IMR-90 (cell line): ENCODE results near the gene ACP4. TPM values are rescaled to one million over a fixed set of nuclear protein-coding genes. Genes with fewer than 3 reads are reported as not detected.
"Not testable (repeated sequence)": the region's sequence is repeated elsewhere in the genome, so short reads cannot be mapped to it uniquely, and the experiment has no call there.

Experiments used
- ATAC-seq: fragments of 200-7000 bp; cut with Tn5 transposase; 2 replicates; pipeline ENCODE4 v1.9.1; 2020; ENCODE audit warnings: low read depth, mild to moderate bottlenecking, moderate library complexity
- BruUV-seq: library from RNA; stranded (reverse); fragments of 400-500 nt; replicated peaks from 2 replicates; lab custom pipeline; 2021; lab: Mats Ljungman, UMichigan
- CTCF ChIA-PET: fragments of 300-600 bp; formaldehyde crosslinking; extraction: SDS; loops from one replicate; lab custom pipeline; 2021; ENCODE audit warnings: antibody characterized with exemption; lab: Yijun Ruan, JAX
- POLR2A ChIA-PET: fragments of 300-600 bp; sonication (Branson Sonifier 250); formaldehyde crosslinking; loops from one replicate; lab custom pipeline; 2022; ENCODE audit warnings: antibody characterized with exemption; ENCODE audit not compliant: unreplicated experiment; lab: Charles Lee
- DNase-seq: peaks from one replicate; pipeline ENCODE4 v3.0.0; 2013
- H2AFZ ChIP-seq: replicated peaks from 2 replicates; pipeline ENCODE3; 2013; ENCODE audit warnings: low read length, mild to moderate bottlenecking; ENCODE audit not compliant: poor library complexity
- H2AK5ac ChIP-seq: 2 replicates; pipeline ENCODE4 v1.6.1; 2013; ENCODE audit warnings: low read depth, low read length, inconsistent platforms
- H2AK9ac ChIP-seq: replicated peaks from 2 replicates; pipeline ENCODE3; 2013; ENCODE audit warnings: mild to moderate bottlenecking, low read depth, low read length, moderate library complexity; ENCODE audit not compliant: poor library complexity
- H2BK120ac ChIP-seq: 2 replicates; pipeline ENCODE4 v1.6.1; 2013; ENCODE audit warnings: low read depth, low read length, inconsistent platforms
- H2BK15ac ChIP-seq: 3 replicates; pipeline ENCODE4 v1.6.1; 2013; ENCODE audit warnings: low read depth, low read length, inconsistent platforms
- H2BK20ac ChIP-seq: 2 replicates; pipeline ENCODE4 v1.6.1; 2013; ENCODE audit warnings: low read depth, mild to moderate bottlenecking, inconsistent platforms, low read length, moderate library complexity
- H2BK5ac ChIP-seq: 2 replicates; pipeline ENCODE4 v1.6.1; 2013; ENCODE audit warnings: mild to moderate bottlenecking, low read depth, low read length, inconsistent platforms; ENCODE audit not compliant: poor library complexity, severe bottlenecking
- H3K14ac ChIP-seq: replicated peaks from 2 replicates; pipeline ENCODE4 v1.6.1; 2013; ENCODE audit warnings: low read depth, low read length, inconsistent platforms
- H3K18ac ChIP-seq: 2 replicates; pipeline ENCODE4 v1.6.1; 2013; ENCODE audit warnings: low read depth, low read length, control low read depth
- H3K23ac ChIP-seq: 2 replicates; pipeline ENCODE4 v1.6.1; 2013; ENCODE audit warnings: low read depth, low read length, inconsistent platforms
- H3K27ac ChIP-seq: 2 replicates; pipeline ENCODE4 v1.5.1; 2013; ENCODE audit warnings: mild to moderate bottlenecking, control low read depth, low read length; ENCODE audit not compliant: insufficient read depth
- H3K27me3 ChIP-seq: 2 replicates; pipeline ENCODE4 v1.6.1; 2013; ENCODE audit warnings: low read length; ENCODE audit not compliant: control insufficient read depth, insufficient read depth
- H3K36me3 ChIP-seq: 2 replicates; pipeline ENCODE4 v1.6.1; 2013; ENCODE audit warnings: low read length, mixed read lengths; ENCODE audit not compliant: control insufficient read depth, insufficient read depth
- H3K4ac ChIP-seq: 2 replicates; pipeline ENCODE4 v1.6.1; 2013; ENCODE audit warnings: low read depth, low read length, inconsistent platforms
- H3K4me1 ChIP-seq: 2 replicates; pipeline ENCODE4 v1.6.1; 2013; ENCODE audit warnings: low read length, mixed read lengths; ENCODE audit not compliant: control insufficient read depth, insufficient read depth
- H3K4me2 ChIP-seq: 2 replicates; pipeline ENCODE4 v1.6.1; 2013; ENCODE audit warnings: low read depth, mild to moderate bottlenecking, control low read depth, low read length, moderate library complexity
- H3K4me3 ChIP-seq: 2 replicates; pipeline ENCODE4 v1.5.1; 2013; ENCODE audit warnings: low read depth, mild to moderate bottlenecking, control low read depth, low read length, moderate library complexity; ENCODE audit not compliant: insufficient read depth
- H3K56ac ChIP-seq: 2 replicates; pipeline ENCODE4 v1.6.1; 2013; ENCODE audit warnings: low read length, inconsistent platforms; ENCODE audit not compliant: insufficient read depth; ENCODE audit errors: extremely low read depth
- H3K79me1 ChIP-seq, 2 experiments: 2 replicates each; pipeline ENCODE4 v1.6.1; 2013; ENCODE audit warnings: low read length in 2 of 2, inconsistent platforms in 1 of 2, low read depth in 1 of 2
- H3K9ac ChIP-seq: 2 replicates; pipeline ENCODE4 v1.6.1; 2013; ENCODE audit warnings: low read depth, low read length, control low read depth
- H3K9me1 ChIP-seq: 2 replicates; pipeline ENCODE4 v1.6.1; 2013; ENCODE audit warnings: low read length, inconsistent platforms; ENCODE audit not compliant: insufficient read depth
- H3K9me3 ChIP-seq: 2 replicates; pipeline ENCODE4 v1.6.1; 2013; ENCODE audit warnings: low read length; ENCODE audit not compliant: control insufficient read depth, insufficient read depth
- H4K20me1 ChIP-seq: 2 replicates; pipeline ENCODE4 v1.6.1; 2013; ENCODE audit warnings: low read length, inconsistent platforms; ENCODE audit not compliant: insufficient read depth
- H4K5ac ChIP-seq: 2 replicates; pipeline ENCODE4 v1.6.1; 2013; ENCODE audit warnings: mild to moderate bottlenecking, low read depth, low read length, control low read depth
- H4K8ac ChIP-seq, 2 experiments: 2 replicates each; pipeline ENCODE4 v1.6.1; 2013; ENCODE audit warnings: low read depth in 2 of 2, low read length in 2 of 2, control low read depth in 1 of 2, inconsistent platforms in 1 of 2
- H4K91ac ChIP-seq: 2 replicates; pipeline ENCODE4 v1.6.1; 2013; ENCODE audit warnings: low read depth, low read length, inconsistent platforms; ENCODE audit not compliant: insufficient read depth
- WGBS, 2 experiments: methylation state at CpG; one replicate each; pipeline versions ENCODE4 v1.1.5 to v1.1.7; 2013; ENCODE audit warnings: missing lambda C conversion rate in 2 of 2; ENCODE audit not compliant: insufficient read length in 1 of 2; ENCODE audit errors: extremely low coverage in 2 of 2; 5-methylcytosine and 5-hydroxymethylcytosine counted together
- dilution Hi-C: fragments of 300-500 bp; cut with HindIII; formaldehyde crosslinking; loops from one replicate; pipeline ENCODE4 v1.14.3; 2018; ENCODE audit warnings: low sequenced_read_pairs; ENCODE audit not compliant: unreplicated experiment
- in situ Hi-C: fragments of 300-500 bp; cut with MboI; formaldehyde crosslinking; loops from 3 replicates; pipeline ENCODE4 v1.14.3; 2019; ENCODE audit warnings: low sequenced_read_pairs, inconsistent platforms, mixed read lengths
- intact Hi-C: fragments of 100-400 bp; cut with micrococcal nuclease; formaldehyde crosslinking; loops from 2 replicates; pipeline ENCODE4 v1.10.0; 2022
- polyA plus RNA-seq, 3 experiments: library from polyadenylated mRNA; depleted of rRNA; stranded (reverse); fragments of >200 nt; gene quantifications; 2 replicates each; pipeline ENCODE4 v1.2.3, GENCODE V29; 2012; ENCODE audit warnings: low replicate concordance in 1 of 3
- total RNA-seq: library from RNA; depleted of rRNA; stranded (reverse); fragments of >200 nt; gene quantifications from 2 replicates; pipeline ENCODE4 v1.2.3, GENCODE V29; 2012

The ACP4 gene
- total and polyA plus RNA-seq, 2 of the 4 experiments (the other 2 are of a cell fraction), result not detected

- H3K14ac ChIP-seq, H4K20me1 ChIP-seq, H3K9me1 ChIP-seq, H3K4ac ChIP-seq, dilution Hi-C loops, H3K9me3 ChIP-seq, H3K4me1 ChIP-seq, H2BK20ac ChIP-seq, intact Hi-C loops, H4K8ac ChIP-seq, H2BK120ac ChIP-seq, H2AFZ ChIP-seq, H2AK5ac ChIP-seq, H2BK15ac ChIP-seq, H3K36me3 ChIP-seq, H2BK5ac ChIP-seq, H4K91ac ChIP-seq, H3K23ac ChIP-seq, H3K79me1 ChIP-seq, in situ Hi-C loops, H2AK9ac ChIP-seq, H3K4me3 ChIP-seq, POLR2A ChIA-PET, H3K18ac ChIP-seq, H3K9ac ChIP-seq, DNase-seq, H3K56ac ChIP-seq, H4K5ac ChIP-seq, ATAC-seq, BruUV-seq, H3K4me2 ChIP-seq, H3K27ac ChIP-seq: not testable (repeated sequence)
- WGBS, 2 experiments, result 50% methylated on average over 1 of the region's 7 CpGs; no CpG with 5 or more reads in 1 of the 2 experiments
- peaks cover 12% of the 10 kb centered on the region for H3K27me3 ChIP-seq
- CTCF ChIA-PET, result interaction anchor here (1.0 kb wide), 1 partner anchor 49 kb away, joined by 3 read pairs; no protein-coding TSS in a partner anchor
Measured at GRCh38 chr19:50773454-50773853, 16.8 kb upstream of the ACP4 start.
